Erythroblast (primary cell): ENCODE results near the gene PHF21A.

Experiments used
- GATA1 ChIP-seq: IDR thresholded peaks from 2 replicates; pipeline ENCODE4 v1.6.1; 2011; ENCODE audit warnings: low read depth, mild to moderate bottlenecking, control low read depth, low read length, moderate library complexity
- POLR2A ChIP-seq: IDR thresholded peaks from 2 replicates; pipeline ENCODE4 v1.6.1; 2011; ENCODE audit warnings: mild to moderate bottlenecking, low read length

DNA sequence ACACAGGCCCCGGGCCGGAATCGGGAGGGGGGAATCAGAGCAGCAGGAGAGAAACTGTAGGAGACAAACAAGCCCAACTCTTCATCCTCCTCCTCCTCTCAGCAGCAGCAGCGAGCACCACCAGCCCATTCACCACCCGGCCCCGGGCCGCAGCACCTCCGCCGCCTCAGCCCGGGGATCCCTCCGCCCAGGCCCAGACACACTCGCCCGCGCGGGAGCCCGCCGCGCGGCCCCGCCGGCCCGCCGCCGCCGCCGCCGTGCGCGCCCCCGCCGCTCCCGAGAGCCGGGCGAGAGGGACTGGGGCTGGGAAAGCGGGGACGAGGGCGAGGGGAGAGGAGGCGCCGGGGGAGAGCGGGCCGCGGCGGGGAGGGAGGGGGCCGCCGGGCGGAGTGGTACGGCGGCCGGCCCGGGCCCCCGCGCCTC lies at the start of gene PHF21A:
- TF ChIP-seq POLR2A (peak; percentile 17), GATA1 (no peak)
